Trophoblast cell (in vitro differentiated cells and primary cell): ENCODE results near the gene EPHX1.

Experiments used
- DNase-seq, 2 donors: peaks; one replicate each; pipeline ENCODE4 v3.0.0-alpha.2; 2016
- H2AFZ ChIP-seq: 2 replicates; pipeline ENCODE4 v1.6.1; 2013; ENCODE audit warnings: low read length, moderate library complexity, mild to moderate bottlenecking; ENCODE audit not compliant: insufficient read depth, poor library complexity
- H2AK5ac ChIP-seq: 2 replicates; pipeline ENCODE4 v1.6.1; 2013; ENCODE audit warnings: mild to moderate bottlenecking, low read length
- H2BK120ac ChIP-seq: 2 replicates; pipeline ENCODE4 v1.6.1; 2013; ENCODE audit warnings: low read length, mild to moderate bottlenecking, moderate library complexity; ENCODE audit not compliant: insufficient read depth, poor library complexity
- H2BK12ac ChIP-seq: 2 replicates; pipeline ENCODE4 v1.6.1; 2013; ENCODE audit warnings: mild to moderate bottlenecking, low read length, moderate library complexity
- H2BK5ac ChIP-seq: 2 replicates; pipeline ENCODE4 v1.6.1; 2013; ENCODE audit warnings: low read length, low read depth, moderate library complexity, mild to moderate bottlenecking; ENCODE audit not compliant: poor library complexity
- H3K14ac ChIP-seq: 2 replicates; pipeline ENCODE4 v1.6.1; 2013; ENCODE audit warnings: mild to moderate bottlenecking, low read length
- H3K18ac ChIP-seq: 2 replicates; pipeline ENCODE4 v1.6.1; 2013; ENCODE audit warnings: mild to moderate bottlenecking, low read length
- H3K23ac ChIP-seq: 2 replicates; pipeline ENCODE4 v1.6.1; 2013; ENCODE audit warnings: low read length
- H3K27ac ChIP-seq: 2 replicates; pipeline ENCODE4 v1.5.1; 2013; ENCODE audit warnings: low read depth, mild to moderate bottlenecking, inconsistent platforms, low read length, moderate library complexity
- H3K27me3 ChIP-seq: 2 replicates; pipeline ENCODE4 v1.6.1; 2013; ENCODE audit warnings: inconsistent platforms, mild to moderate bottlenecking, low read length, moderate library complexity; ENCODE audit not compliant: insufficient read depth
- H3K36me3 ChIP-seq, 2 experiments: 1 replicate in 1 of 2; 2 replicates in 1 of 2; pipeline ENCODE4 v1.6.1; 2013; ENCODE audit warnings: low read length in 2 of 2, mild to moderate bottlenecking in 2 of 2, moderate library complexity in 1 of 2; ENCODE audit not compliant: insufficient read depth in 2 of 2, control insufficient read depth in 1 of 2
- H3K4ac ChIP-seq: 2 replicates; pipeline ENCODE4 v1.6.1; 2013; ENCODE audit warnings: low read depth, mild to moderate bottlenecking, low read length, moderate library complexity
- H3K4me1 ChIP-seq, 2 experiments: 1 replicate in 1 of 2; 2 replicates in 1 of 2; pipeline ENCODE4 v1.6.1; 2013; ENCODE audit warnings: low read length in 2 of 2, mild to moderate bottlenecking in 2 of 2, moderate library complexity in 1 of 2; ENCODE audit not compliant: insufficient read depth in 2 of 2, control insufficient read depth in 1 of 2
- H3K4me2 ChIP-seq: 2 replicates; pipeline ENCODE4 v1.6.1; 2013; ENCODE audit warnings: inconsistent platforms, mild to moderate bottlenecking, low read length, moderate library complexity
- H3K4me3 ChIP-seq: 2 replicates; pipeline ENCODE4 v1.5.1; 2013; ENCODE audit warnings: mild to moderate bottlenecking, low read depth, low read length, inconsistent platforms
- H3K79me1 ChIP-seq: one replicate; pipeline ENCODE4 v1.6.1; 2013; ENCODE audit warnings: low read length
- H3K79me2 ChIP-seq: 2 replicates; pipeline ENCODE4 v1.6.1; 2013; ENCODE audit warnings: low read length, mild to moderate bottlenecking; ENCODE audit not compliant: control insufficient read depth, insufficient read depth, poor library complexity
- H3K9ac ChIP-seq: 2 replicates; pipeline ENCODE4 v1.6.1; 2013; ENCODE audit warnings: mild to moderate bottlenecking, low read length
- H3K9me3 ChIP-seq: 2 replicates; pipeline ENCODE4 v1.6.1; 2013; ENCODE audit warnings: low read depth, mild to moderate bottlenecking, control low read depth, inconsistent platforms, low read length; ENCODE audit not compliant: insufficient read depth
- H4K12ac ChIP-seq: 2 replicates; pipeline ENCODE4 v1.6.1; 2013; ENCODE audit warnings: low read depth, mild to moderate bottlenecking, low read length, moderate library complexity
- H4K8ac ChIP-seq: 2 replicates; pipeline ENCODE4 v1.6.1; 2013; ENCODE audit warnings: low read depth, mild to moderate bottlenecking, low read length, moderate library complexity
- H4K91ac ChIP-seq: one replicate; pipeline ENCODE4 v1.6.1; 2013; ENCODE audit warnings: low read depth, mild to moderate bottlenecking, low read length, moderate library complexity
- WGBS: extraction: QIAGEN DNeasy Blood & Tissue Kit; methylation state at CpG from one replicate; pipeline ENCODE4 v1.1.7; 2013; ENCODE audit warnings: missing lambda C conversion rate; ENCODE audit not compliant: insufficient read length, insufficient coverage; ENCODE audit errors: extremely low coverage; 5-methylcytosine and 5-hydroxymethylcytosine counted together

The EPHX1 gene

DNA sequence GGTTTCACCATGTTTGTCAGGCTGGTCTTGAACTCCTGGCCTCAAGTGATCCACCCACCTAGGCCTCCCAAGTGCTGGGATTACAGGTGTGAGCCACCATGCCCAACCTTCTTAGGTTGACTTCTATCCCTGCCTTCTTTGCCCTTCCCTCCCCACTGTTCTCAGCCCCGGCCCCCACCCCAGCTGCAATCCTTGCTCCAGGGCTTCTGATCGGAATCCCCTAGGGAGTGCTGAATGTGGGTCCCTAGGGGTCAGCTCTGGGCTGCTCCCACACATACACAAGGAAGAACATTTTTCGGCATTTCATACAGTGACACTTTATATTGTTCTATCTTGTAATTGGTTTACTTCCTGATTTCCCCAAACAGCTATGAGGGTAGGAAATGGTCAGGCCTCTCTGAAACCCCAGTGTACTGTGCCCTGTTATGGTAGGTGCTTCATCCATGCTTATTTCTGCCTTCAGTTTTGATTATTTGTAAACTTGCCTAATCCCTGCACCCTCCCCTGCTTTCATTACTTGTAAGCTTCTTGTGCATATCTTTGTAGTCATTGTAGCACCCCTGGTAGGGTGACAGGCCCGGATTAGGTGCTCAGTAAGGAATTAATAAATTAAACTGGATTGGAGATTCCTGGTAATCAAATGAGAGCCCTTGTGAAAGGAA lies 38.1 kb upstream of the EPHX1 start:
- H3K9me3 ChIP-seq: no peaks in the 10 kb centered on the region
- H2AK5ac ChIP-seq: no peak overlapping the region
- H4K91ac ChIP-seq: peak overlapping the region; percentile 65
- H3K4me3 ChIP-seq: no peak overlapping the region
- no peak overlapping the region for H3K4ac ChIP-seq
- H3K27me3 ChIP-seq: no peaks in the 10 kb centered on the region
- no peak overlapping the region for H3K18ac ChIP-seq
- no peak overlapping the region for H4K12ac ChIP-seq
- peaks cover 5% of the 10 kb centered on the region for H3K79me2 ChIP-seq
- no peak overlapping the region for H3K4me2 ChIP-seq
- peaks cover 35 to 48% of the 10 kb centered on the region in 2 experiments for H3K4me1 ChIP-seq
- H3K79me1 ChIP-seq: peaks cover 29% of the 10 kb centered on the region
- no peak overlapping the region for H3K23ac ChIP-seq
- H3K36me3 ChIP-seq: no peaks in the 10 kb centered on the region
- no peak overlapping the region for H2BK5ac ChIP-seq
- no peak overlapping the region for H4K8ac ChIP-seq
- no peak overlapping the region for H2AFZ ChIP-seq
- peak overlapping the region; percentile 24 for H3K27ac ChIP-seq
- no peak overlapping the region for H2BK120ac ChIP-seq
- no peak overlapping the region for H2BK12ac ChIP-seq
- no CpG with 5 or more reads among the region's 4 CpGs for WGBS
- no peak overlapping the region for H3K14ac ChIP-seq
- DNase-seq: no peak
- H3K9ac ChIP-seq: no peak overlapping the region

DNA sequence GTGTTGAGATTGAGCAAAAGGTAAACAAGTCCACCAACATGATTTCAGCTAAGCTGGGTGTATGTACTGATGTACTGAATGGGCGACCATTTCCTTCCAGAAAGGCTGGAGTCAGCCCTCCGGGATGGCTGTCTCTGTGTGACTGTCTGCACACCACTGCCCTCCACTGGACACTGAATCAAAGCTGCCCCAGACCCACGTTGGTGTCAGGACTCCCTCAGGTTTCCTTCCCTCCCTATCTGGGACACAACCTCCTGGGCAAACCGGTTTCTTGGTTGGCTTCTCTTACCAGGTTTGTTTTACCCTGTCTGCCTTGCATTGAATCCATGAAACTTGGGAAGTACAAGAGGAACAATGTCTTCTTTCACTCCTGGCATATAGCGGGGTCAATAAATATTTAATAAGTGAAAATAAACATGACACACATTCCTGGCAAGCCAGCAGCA lies 37.6 kb upstream of the EPHX1 start:
- H3K36me3 ChIP-seq: no peaks in the 10 kb centered on the region
- no peak overlapping the region for H3K18ac ChIP-seq
- no peak overlapping the region for H4K91ac ChIP-seq
- H3K79me2 ChIP-seq: peaks cover 3% of the 10 kb centered on the region
- no peak overlapping the region for H2BK5ac ChIP-seq
- no peak overlapping the region for H4K8ac ChIP-seq
- no peak overlapping the region for H2BK120ac ChIP-seq
- no peak overlapping the region for H4K12ac ChIP-seq
- H3K4me1 ChIP-seq: peaks cover 30 to 46% of the 10 kb centered on the region in 2 experiments
- peaks cover 24% of the 10 kb centered on the region for H3K79me1 ChIP-seq
- H3K4me3 ChIP-seq: no peak overlapping the region
- no peak overlapping the region for H2BK12ac ChIP-seq
- no peak overlapping the region for H3K4ac ChIP-seq
- no peak overlapping the region for H2AFZ ChIP-seq
- no peak overlapping the region for H3K9ac ChIP-seq
- no CpG with 5 or more reads among the region's 5 CpGs for WGBS
- no peak overlapping the region for H3K14ac ChIP-seq
- no peaks in the 10 kb centered on the region for H3K27me3 ChIP-seq
- no peaks in the 10 kb centered on the region for H3K9me3 ChIP-seq
- H3K23ac ChIP-seq: no peak overlapping the region
- peak; percentile 85 to 92 for DNase-seq
- peak overlapping the region; percentile 14 for H3K4me2 ChIP-seq
- no peak overlapping the region for H2AK5ac ChIP-seq
- peak overlapping the region; percentile 13 for H3K27ac ChIP-seq

GRCh38 chr1:225772848-225773247 lies 37.1 kb upstream of the EPHX1 start:
- Histone ChIP-seq H3K4me1 (peaks cover 25 to 41% of the 10 kb centered on the region in 2 experiments), H4K12ac (no peak overlapping the region), H3K36me3 (no peaks in the 10 kb centered on the region), H3K14ac (peak overlapping the region; percentile 17), H2BK12ac (peak overlapping the region; percentile 46), H3K27ac (no peak overlapping the region), H2AFZ (no peak overlapping the region), H3K79me2 (peaks cover under 1% of the 10 kb centered on the region), H3K9ac (no peak overlapping the region), H3K4me3 (no peak overlapping the region), H3K9me3 (no peaks in the 10 kb centered on the region), H3K79me1 (peaks cover 22% of the 10 kb centered on the region), H4K8ac (no peak overlapping the region), H3K27me3 (no peaks in the 10 kb centered on the region), H4K91ac (no peak overlapping the region), H2BK120ac (no peak overlapping the region), H3K4ac (no peak overlapping the region), H2BK5ac (no peak overlapping the region), H3K4me2 (no peak overlapping the region), H3K18ac (no peak overlapping the region), H2AK5ac (no peak overlapping the region), H3K23ac (no peak overlapping the region)
- WGBS: no CpG with 5 or more reads among the region's 4 CpGs
- no peak for DNase-seq

DNA sequence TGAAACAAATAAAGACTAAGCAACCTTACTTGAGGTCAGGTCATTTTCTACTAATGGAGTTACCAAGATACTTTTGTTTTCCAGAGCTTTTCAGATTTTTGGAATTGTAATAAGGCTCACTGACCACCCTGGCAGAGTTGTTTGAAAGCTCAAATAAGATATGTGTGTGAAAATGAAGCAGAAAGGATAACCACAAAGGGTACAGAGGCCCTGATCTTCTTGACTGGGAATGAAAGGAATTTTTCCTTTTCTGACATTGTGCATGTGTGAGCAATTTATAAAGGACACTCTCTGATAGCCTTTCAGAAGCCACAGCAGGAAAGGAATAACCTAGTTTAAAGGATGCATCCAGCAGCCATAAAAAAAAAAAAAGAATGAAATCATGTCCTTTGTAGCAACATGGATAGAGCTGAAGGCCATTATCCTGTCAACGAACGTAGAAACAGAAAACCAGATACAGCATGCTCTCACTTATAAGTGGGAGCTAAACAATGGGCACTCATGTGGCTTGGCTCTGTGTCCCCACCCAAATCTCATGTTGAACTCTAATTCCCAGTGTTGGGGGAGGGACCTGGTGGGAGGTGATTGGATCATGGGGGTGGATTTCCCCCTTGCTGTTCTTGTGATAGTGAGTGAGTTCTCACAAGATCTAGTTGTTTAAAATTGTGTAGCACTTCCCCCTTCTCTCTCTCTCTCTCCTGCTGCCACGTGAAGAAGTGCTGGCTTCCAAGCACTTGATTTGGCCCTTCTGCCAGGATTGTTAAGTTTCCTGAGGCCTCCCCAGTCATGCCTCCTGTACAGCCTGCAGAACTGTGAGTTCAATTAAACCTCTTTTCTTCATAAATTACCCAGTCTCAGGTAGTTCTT lies 35.4 kb upstream of the EPHX1 start:
- H3K4me2 ChIP-seq: no peak overlapping the region
- no peak overlapping the region for H3K14ac ChIP-seq

More for the DNA sequence above, 35.4 kb upstream of the EPHX1 start:
- peak overlapping the region; percentile 32 for H4K91ac ChIP-seq
- peaks cover 15% of the 10 kb centered on the region for H3K79me1 ChIP-seq
- no peak overlapping the region for H3K23ac ChIP-seq
- H2AFZ ChIP-seq: no peak overlapping the region
- peaks cover 6% of the 10 kb centered on the region for H3K79me2 ChIP-seq
- H3K9ac ChIP-seq: no peak overlapping the region
- no peaks in the 10 kb centered on the region for H3K9me3 ChIP-seq
- H3K27ac ChIP-seq: peak overlapping the region; percentile 55
- no peak overlapping the region for H2AK5ac ChIP-seq
- H4K12ac ChIP-seq: no peak overlapping the region
- H2BK5ac ChIP-seq: no peak overlapping the region
- no peak for DNase-seq
- no peak overlapping the region for H4K8ac ChIP-seq
- H3K36me3 ChIP-seq: no peaks in the 10 kb centered on the region
- peaks cover 10 to 28% of the 10 kb centered on the region in 2 experiments for H3K4me1 ChIP-seq
- no peak overlapping the region for H3K18ac ChIP-seq
- H2BK12ac ChIP-seq: peak overlapping the region; percentile 60
- H3K27me3 ChIP-seq: no peaks in the 10 kb centered on the region
- no peak overlapping the region for H3K4me3 ChIP-seq
- WGBS: no CpG with 5 or more reads among the region's 3 CpGs
- no peak overlapping the region for H3K4ac ChIP-seq
- H2BK120ac ChIP-seq: no peak overlapping the region
